ENCODE results near the gene EIF4EBP2. TPM values are rescaled to one million over a fixed set of nuclear protein-coding genes. Genes with fewer than 3 reads are reported as not detected.

The EIF4EBP2 gene
- total RNA-seq, 2 donors from 2014 or later = 49.8 to 54.6 TPM

- DNase-seq (ENCODE audit: low spot score) (no peak), ATAC-seq (no peak)
- Mint-ChIP-seq H3K9me3 (no peaks in the 10 kb centered on the region), H3K4me3 (no peak overlapping the region), H3K27ac (no peak overlapping the region), H3K27me3 (peaks cover 0 to 17% of the 10 kb centered on the region in 2 donors), H3K36me3 (no peaks in the 10 kb centered on the region), H3K4me1 (ENCODE audit: low read depth in 2 of 2) (peaks cover 5 to 11% of the 10 kb centered on the region in 2 donors)
Measured at GRCh38 chr10:70472799-70473454, 69.0 kb downstream of the EIF4EBP2 start.

- Mint-ChIP-seq H3K4me1 (ENCODE audit: low read depth in 2 of 2) (peaks cover 9 to 11% of the 10 kb centered on the region in 2 donors), H3K9me3 (no peaks in the 10 kb centered on the region), H3K4me3 (no peak overlapping the region), H3K36me3 (no peaks in the 10 kb centered on the region), H3K27me3 (peaks cover 0 to 17% of the 10 kb centered on the region in 2 donors), H3K27ac (no peak overlapping the region)
- DNase-seq (ENCODE audit: low spot score) (no peak), ATAC-seq (no peak)
Measured at GRCh38 chr10:70474780-70475179, 70.8 kb downstream of the EIF4EBP2 start.

- Mint-ChIP-seq H3K4me1 (ENCODE audit: low read depth in 2 of 2) (peaks cover 11 to 18% of the 10 kb centered on the region in 2 donors), H3K27ac (no peak overlapping the region), H3K27me3 (peaks cover 7 to 17% of the 10 kb centered on the region in 2 donors), H3K9me3 (no peaks in the 10 kb centered on the region), H3K36me3 (no peaks in the 10 kb centered on the region), H3K4me3 (no peak overlapping the region)
- ATAC-seq (no peak), DNase-seq (ENCODE audit: low spot score) (no peak)
Measured at GRCh38 chr10:70475661-70476060, 71.7 kb downstream of the EIF4EBP2 start.

GRCh38 chr10:70476249-70477035 is 72.5 kb downstream of the EIF4EBP2 start:
- no peak for DNase-seq (ENCODE audit: low spot score)
- no peaks in the 10 kb centered on the region for H3K36me3 Mint-ChIP-seq
- H3K4me1 Mint-ChIP-seq (ENCODE audit: low read depth in 2 of 2) = peaks cover 11 to 20% of the 10 kb centered on the region in 2 donors
- no peak for ATAC-seq
- H3K27ac Mint-ChIP-seq = no peak overlapping the region
- peaks cover 12 to 13% of the 10 kb centered on the region in 2 donors for H3K27me3 Mint-ChIP-seq
- no peaks in the 10 kb centered on the region for H3K9me3 Mint-ChIP-seq
- peak overlapping the region; percentile 64 for H3K4me3 Mint-ChIP-seq

- Mint-ChIP-seq H3K36me3 (no peaks in the 10 kb centered on the region), H3K4me1 (ENCODE audit: low read depth in 2 of 2) (peaks cover 11 to 20% of the 10 kb centered on the region in 2 donors), H3K27ac (no peak overlapping the region), H3K27me3 (peaks cover 10 to 15% of the 10 kb centered on the region in 2 donors), H3K9me3 (no peaks in the 10 kb centered on the region), H3K4me3 (peak overlapping the region; percentile 64)
- DNase-seq (ENCODE audit: low spot score) (no peak), ATAC-seq (peak; percentile 58 to 63)
Measured at GRCh38 chr10:70477661-70478162, 73.8 kb downstream of the EIF4EBP2 start.

Other genes starting within 250 kb of the EIF4EBP2 start
- gene SAR1A, start 233.6 kb upstream of the EIF4EBP2 start, total RNA-seq = 100 to 1,000 TPM; 103 to 131 TPM
- gene PPA1, start 170.7 kb upstream of the EIF4EBP2 start, total RNA-seq = 100 to 1,000 TPM; 263 to 285 TPM
- gene NPFFR1, start 120.1 kb upstream of the EIF4EBP2 start, total RNA-seq = under 1 TPM in 1 of 2 donors, not detected in 1; 0.02 TPM
- gene LRRC20, start 21.5 kb upstream of the EIF4EBP2 start, total RNA-seq = 10 to 100 TPM in 1 of 2 donors, 1 to 10 TPM in 1; 6.5 to 17.1 TPM
- gene NODAL, start 37.5 kb downstream of the EIF4EBP2 start, total RNA-seq = not detected
- gene PALD1, start 74.6 kb downstream of the EIF4EBP2 start, total RNA-seq = 1 to 10 TPM in 1 of 2 donors, under 1 TPM in 1; 0.33 to 1.4 TPM
- gene PRF1, start 198.6 kb downstream of the EIF4EBP2 start, total RNA-seq = 1,000 to 10,000 TPM in 1 of 2 donors, 100 to 1,000 TPM in 1; 497 to 1,157 TPM